Spleen (tissue), 11 donors: ENCODE results near the gene OR7C2. TPM values are rescaled to one million over a fixed set of nuclear protein-coding genes. Genes with fewer than 3 reads are reported as not detected.

Source experiments
- DNase-seq: peaks from one replicate; pipeline ENCODE4 v3.0.0-alpha.2; 2020
- H3K27ac ChIP-seq, 8 donors: fragments of 200-600 bp; sonication (generic) in 7 of 8; 1 replicate in 4 of 8; 2 replicates in 4 of 8; pipeline versions ENCODE4 v1.5.0 to v1.8.0; 2016 to 2021; ENCODE audit warnings: inconsistent platforms in 4 of 8, mild to moderate bottlenecking in 4 of 8, moderate library complexity in 1 of 8
- H3K27me3 ChIP-seq, 7 donors: fragments of 200-600 bp; sonication (generic) in 6 of 7; replicated peaks in 1 of 7; 1 replicate in 4 of 7; 2 replicates in 3 of 7; pipeline versions ENCODE4 v1.5.0 to v1.8.0; 2016 to 2021; ENCODE audit warnings: inconsistent platforms in 3 of 7, mild to moderate bottlenecking in 1 of 7
- H3K36me3 ChIP-seq, 6 donors: fragments of 200-600 bp; sonication (generic) in 5 of 6; 1 replicate in 4 of 6; 2 replicates in 2 of 6; pipeline versions ENCODE4 v1.5.0 to v1.8.0; 2016 to 2021; ENCODE audit warnings: inconsistent platforms in 2 of 6
- H3K4me1 ChIP-seq, 6 donors: fragments of 200-600 bp; sonication (generic) in 5 of 6; 1 replicate in 3 of 6; 2 replicates in 3 of 6; pipeline versions ENCODE4 v1.5.0 to v1.8.0; 2016 to 2021; ENCODE audit warnings: inconsistent platforms in 3 of 6
- H3K4me3 ChIP-seq, 8 donors: fragments of 200-600 bp; sonication (generic) in 7 of 8; 1 replicate in 4 of 8; 2 replicates in 4 of 8; pipeline versions ENCODE4 v1.5.0 to v1.8.0; 2016 to 2021; ENCODE audit warnings: inconsistent platforms in 4 of 8, mild to moderate bottlenecking in 4 of 8, moderate library complexity in 2 of 8
- H3K9me3 ChIP-seq, 8 donors: fragments of 200-600 bp; sonication (generic) in 7 of 8; 1 replicate in 4 of 8; 2 replicates in 4 of 8; pipeline versions ENCODE4 v1.5.0 to v1.8.0; 2016 to 2021; ENCODE audit warnings: inconsistent platforms in 4 of 8
- POLR2A ChIP-seq, 3 donors: fragments of 450-650 bp; IDR thresholded peaks; one replicate each; pipeline ENCODE4 v1.5.1; 2017; ENCODE audit warnings: antibody characterized with exemption in 3 of 3, mild to moderate bottlenecking in 1 of 3
- POLR2AphosphoS5 ChIP-seq, 3 donors: sonication (generic); formaldehyde crosslinking; IDR thresholded peaks; one replicate each; pipeline ENCODE4 v1.5.1; 2017; ENCODE audit warnings: antibody characterized with exemption in 3 of 3
- WGBS, 5 donors: extraction: QIAGEN DNeasy Blood & Tissue Kit in 3 of 5; methylation state at CpG; one replicate each; pipeline versions ENCODE4 v1.1.5 to v1.1.7; 2013 to 2018; 5-methylcytosine and 5-hydroxymethylcytosine counted together
- intact Hi-C: fragments of 100-400 bp; cut with DNase I; formaldehyde crosslinking; loops from one replicate; pipeline ENCODE4 v1.15.0; 2023; ENCODE audit warnings: low total_unique reads
- polyA plus RNA-seq, 3 donors: library from polyadenylated mRNA; stranded (reverse); fragments of 200-250 nt; gene quantifications; one replicate each; pipeline ENCODE4 v1.2.1, GENCODE V29; 2013
- total RNA-seq, 7 donors: library from RNA; depleted of rRNA in 3 of 7; stranded (reverse); fragments of >200 nt in 3 of 7; fragmentation: NEBNext Ultra II Directional in 4 of 7; extraction: Animal tissue kit (Norgen Biotek cat#: 25700) in 4 of 7; gene quantifications; one replicate each; pipeline versions ENCODE4 v1.1.0 to v1.2.1, GENCODE V29; 2016 to 2021
- TF ChIP-seq, protein P1 (sequence below), 11 experiments: fragments of 200-600 bp in 7 of 11; fragments of 450-650 bp in 4 of 11; sonication (generic) in 4 of 11; IDR thresholded peaks in 8 of 11; conservative IDR thresholded peaks in 3 of 11; 1 replicate in 7 of 11; 2 replicates in 4 of 11; pipeline versions ENCODE4 v1.4.0 to v1.8.0; 2016 to 2021; ENCODE audit warnings: antibody characterized with exemption in 11 of 11, inconsistent platforms in 4 of 11, mild to moderate bottlenecking in 1 of 11
- donor health status: healthy with polysubstance abuse.
- donor health status: DM: no; HTN: no; CAD: no; lungs with moderate emphysema.
- donor health status: DM: no; HTN: no; CAD: no.
- donor health status: Bipolar disorder and iron deficiency.
- donor health status: healthy.
- donor health status: DM: no; HTN: no; CAD: no.
- donor health status: DM: yes; HTN: yes; CAD: no.

The OR7C2 gene
- total and polyA plus RNA-seq, 10 donors: not detected

DNA sequence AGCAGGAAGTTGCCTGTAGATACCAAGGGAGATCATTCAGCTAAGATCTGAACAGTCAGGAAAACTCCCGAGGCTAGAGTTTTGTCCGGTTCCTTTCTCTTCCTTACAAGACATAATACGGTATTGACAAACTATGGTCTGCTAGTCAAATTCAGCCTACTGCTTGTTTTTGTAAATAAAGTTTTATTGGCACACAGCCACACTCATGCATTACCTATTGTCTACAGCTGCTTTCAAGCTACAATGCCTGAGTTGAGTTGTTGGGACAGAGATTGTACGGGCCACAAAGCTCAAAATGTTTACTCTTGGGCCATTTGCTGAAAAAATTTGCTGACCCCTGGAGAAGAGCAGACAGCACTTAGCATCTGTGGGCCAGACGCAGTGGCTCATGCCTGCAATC lies 35.8 kb downstream of the OR7C2 start:
- peaks cover 0 to 81% (median 41%) of the 10 kb centered on the region in 7 donors for H3K27me3 ChIP-seq
- H3K36me3 ChIP-seq: no peaks in the 10 kb centered on the region
- TF ChIP-seq POLR2AphosphoS5 (IDR thresholded peaks at IDR 0.05) (no peak), POLR2A (IDR thresholded peaks at IDR 0.05) (no peak)
- TF ChIP-seq, protein P1, sequence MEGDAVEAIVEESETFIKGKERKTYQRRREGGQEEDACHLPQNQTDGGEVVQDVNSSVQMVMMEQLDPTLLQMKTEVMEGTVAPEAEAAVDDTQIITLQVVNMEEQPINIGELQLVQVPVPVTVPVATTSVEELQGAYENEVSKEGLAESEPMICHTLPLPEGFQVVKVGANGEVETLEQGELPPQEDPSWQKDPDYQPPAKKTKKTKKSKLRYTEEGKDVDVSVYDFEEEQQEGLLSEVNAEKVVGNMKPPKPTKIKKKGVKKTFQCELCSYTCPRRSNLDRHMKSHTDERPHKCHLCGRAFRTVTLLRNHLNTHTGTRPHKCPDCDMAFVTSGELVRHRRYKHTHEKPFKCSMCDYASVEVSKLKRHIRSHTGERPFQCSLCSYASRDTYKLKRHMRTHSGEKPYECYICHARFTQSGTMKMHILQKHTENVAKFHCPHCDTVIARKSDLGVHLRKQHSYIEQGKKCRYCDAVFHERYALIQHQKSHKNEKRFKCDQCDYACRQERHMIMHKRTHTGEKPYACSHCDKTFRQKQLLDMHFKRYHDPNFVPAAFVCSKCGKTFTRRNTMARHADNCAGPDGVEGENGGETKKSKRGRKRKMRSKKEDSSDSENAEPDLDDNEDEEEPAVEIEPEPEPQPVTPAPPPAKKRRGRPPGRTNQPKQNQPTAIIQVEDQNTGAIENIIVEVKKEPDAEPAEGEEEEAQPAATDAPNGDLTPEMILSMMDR (IDR thresholded peaks at IDR 0.05 in 8 of 11, conservative IDR thresholded peaks at IDR 0.05 in 3 of 11): no peak
- 62 to 85% (median 69%) methylated on average over 5 of the region's 5 CpGs for WGBS, 5 donors
- H3K9me3 ChIP-seq: peaks cover 0 to 2% (median 0%) of the 10 kb centered on the region in 8 donors
- no peak overlapping the region for H3K4me3 ChIP-seq
- no peak overlapping the region for H3K27ac ChIP-seq
- intact Hi-C loops: no loop called here
- H3K4me1 ChIP-seq: peaks cover 0 to 13% (median 2%) of the 10 kb centered on the region in 6 donors
- no peak for DNase-seq

DNA sequence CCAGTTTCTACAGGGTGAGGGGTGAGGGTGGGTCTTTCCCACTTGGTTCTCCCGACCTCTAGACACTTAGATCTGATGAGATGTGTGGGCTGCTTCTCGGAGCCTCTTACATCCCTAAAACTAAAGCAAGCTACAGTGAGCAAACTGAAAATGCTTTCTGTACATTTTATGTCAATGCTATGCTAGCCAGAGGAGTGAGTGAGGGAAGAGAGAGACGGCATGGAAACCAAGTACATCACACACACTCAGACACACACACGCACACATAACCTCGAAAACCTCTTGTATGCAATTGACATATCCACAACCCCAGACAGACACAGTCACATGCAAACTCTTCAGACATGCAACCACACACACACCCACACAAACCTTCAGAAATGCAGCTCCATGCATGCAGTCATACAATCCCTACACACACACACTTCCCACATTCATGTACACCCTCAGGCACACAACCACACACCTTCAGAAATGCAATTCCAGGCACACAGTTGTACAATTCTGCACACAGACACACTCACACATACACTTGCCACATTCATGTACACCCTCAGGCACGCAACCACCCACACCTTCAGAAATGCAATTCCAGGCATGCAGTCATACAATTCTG lies 37.0 kb downstream of the OR7C2 start:
- Histone ChIP-seq H3K27me3 (peaks cover 0 to 78% (median 41%) of the 10 kb centered on the region in 7 donors), H3K9me3 (peaks cover 0 to 2% (median 0%) of the 10 kb centered on the region in 8 donors), H3K4me3 (no peak overlapping the region), H3K4me1 (peaks cover 0 to 13% (median 2%) of the 10 kb centered on the region in 6 donors), H3K27ac (no peak overlapping the region), H3K36me3 (no peaks in the 10 kb centered on the region)
- intact Hi-C loops: no loop called here
- 60 to 69% (median 66%) methylated on average over 6 of the region's 6 CpGs for WGBS, 5 donors
- TF ChIP-seq, protein P1 (IDR thresholded peaks at IDR 0.05 in 8 of 11, conservative IDR thresholded peaks at IDR 0.05 in 3 of 11): no peak
- no peak for DNase-seq

DNA sequence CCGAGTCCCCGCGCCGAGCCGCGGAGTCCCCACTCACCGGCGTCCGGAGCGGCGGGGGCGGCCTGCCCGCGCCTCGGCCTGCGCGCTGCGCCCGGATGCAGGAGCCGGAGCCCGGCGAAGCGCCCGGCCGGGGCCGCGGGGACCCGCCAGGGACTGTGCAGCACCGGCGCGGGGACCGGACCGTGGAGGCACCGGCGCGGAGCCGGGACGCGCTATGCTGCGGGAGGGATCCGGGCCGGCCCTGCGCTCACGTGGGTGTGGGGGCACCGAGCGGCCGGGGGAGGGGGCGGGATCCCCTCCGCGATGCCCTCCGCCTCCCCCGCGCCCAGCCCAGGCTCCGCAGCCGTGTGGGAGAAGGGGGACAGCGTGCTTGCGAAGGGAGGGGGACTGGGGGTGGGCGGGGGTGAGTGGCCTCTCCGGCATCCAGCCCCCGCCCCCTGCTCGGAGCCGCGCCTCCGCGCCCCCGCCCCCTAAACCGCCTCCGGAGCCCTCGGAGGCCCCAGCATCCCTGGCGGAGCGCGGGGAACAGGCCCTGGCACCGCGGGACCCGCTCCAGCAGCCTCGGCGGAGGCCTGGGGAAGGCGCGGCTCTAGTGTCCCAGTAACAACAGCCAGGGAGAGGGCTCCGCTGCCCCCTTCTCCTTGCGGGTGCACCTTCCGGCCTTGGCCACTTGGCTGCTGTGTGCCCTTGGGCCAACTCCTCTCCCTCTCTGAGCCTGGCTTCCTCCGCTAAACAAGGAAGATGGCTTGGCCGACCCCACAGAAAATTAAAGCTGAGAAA lies 38.4 kb downstream of the OR7C2 start, which contains the start of gene SLC1A6:
SLC1A6 (minus strand) TSS at position 389 of the 780 bp plus-strand sequence. CDS start 6,954 bp downstream, outside the sequence.
- Histone ChIP-seq H3K27me3 (peaks cover 0 to 69% (median 41%) of the 10 kb centered on the region in 7 donors), H3K4me1 (peaks cover 0 to 13% (median 2%) of the 10 kb centered on the region in 6 donors), H3K9me3 (peaks cover 0 to 2% (median 0%) of the 10 kb centered on the region in 8 donors), H3K27ac (no peak within 1 kb of the TSS), H3K4me3 (peak within 1 kb of the TSS in 4 of 8 donors; percentile 3 to 50 (median 22)), H3K36me3 (no peaks in the 10 kb centered on the region)
- WGBS, 5 donors: 0 to 3% (median 1%) methylated on average over 3 to 84 of the region's 84 CpGs
- TF ChIP-seq POLR2A (IDR thresholded peaks at IDR 0.05): no peak
- no peak for TF ChIP-seq POLR2AphosphoS5 (IDR thresholded peaks at IDR 0.05)
- TF ChIP-seq, protein P1 (IDR thresholded peaks at IDR 0.05 in 8 of 11, conservative IDR thresholded peaks at IDR 0.05 in 3 of 11): no peak
- intact Hi-C loops: no loop called here
- no peak for DNase-seq

DNA sequence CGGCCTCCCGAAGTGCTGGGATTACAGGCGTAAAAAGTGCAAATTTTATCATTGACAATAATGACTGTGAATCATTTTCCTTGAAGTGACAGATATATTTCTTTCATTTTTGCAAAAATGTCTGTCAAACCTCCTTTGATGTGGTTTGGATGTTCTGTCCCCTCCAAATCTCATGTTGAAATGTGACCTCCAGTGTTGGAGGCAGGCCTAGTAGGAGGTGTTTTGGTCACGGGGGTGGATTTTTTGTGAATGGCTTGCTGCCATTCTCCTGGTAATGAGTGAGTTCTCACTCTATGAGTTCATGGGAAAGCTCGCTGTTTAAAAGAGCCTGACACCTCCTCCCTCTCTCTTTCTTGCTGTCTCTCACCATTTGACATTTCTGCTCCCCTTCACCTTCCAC lies 43.8 kb downstream of the OR7C2 start:
- Histone ChIP-seq H3K4me3 (no peak overlapping the region), H3K27ac (no peak overlapping the region), H3K4me1 (peaks cover 0 to 2% (median 0%) of the 10 kb centered on the region in 6 donors), H3K36me3 (no peaks in the 10 kb centered on the region), H3K27me3 (peaks cover 0 to 45% (median 11%) of the 10 kb centered on the region in 7 donors), H3K9me3 (no peaks in the 10 kb centered on the region)
- WGBS, 5 donors: 61 to 79% (median 75%) methylated on average over 5 of the region's 5 CpGs
- no peak for DNase-seq
- TF ChIP-seq, protein P1 (IDR thresholded peaks at IDR 0.05 in 8 of 11, conservative IDR thresholded peaks at IDR 0.05 in 3 of 11): no peak
- intact Hi-C loops: no loop called here
